ENCODE data around the gene FOXP3. TPM values are rescaled to one million over a fixed set of nuclear protein-coding genes. Genes with fewer than 3 reads are reported as not detected.

FOXP3 gene
- total and polyA plus RNA-seq, 2 of the 4 experiments (the other 2 are of a cell fraction), result 0.05 TPM; not detected in 1

- intact Hi-C loops (cut with micrococcal nuclease) (no loop called here), in situ Hi-C loops (cut with MboI; ENCODE audit: low sequenced_read_pairs) (no loop called here), dilution Hi-C loops (cut with HindIII; ENCODE audit: low sequenced_read_pairs, unreplicated experiment) (no loop called here)
- Histone ChIP-seq H3K14ac (replicated peaks; ENCODE audit: low read depth, low read length) (no peak overlapping the region), H3K9me3 (ENCODE audit: control insufficient read depth, insufficient read depth, low read length) (no peaks in the 10 kb centered on the region), H2AK5ac (ENCODE audit: low read depth, low read length) (no peak overlapping the region), H3K4ac (ENCODE audit: low read depth, low read length) (no peak overlapping the region), H3K9me1 (ENCODE audit: insufficient read depth, low read length) (no peaks in the 10 kb centered on the region), H3K4me1 (ENCODE audit: control insufficient read depth, insufficient read depth, low read length) (no peaks in the 10 kb centered on the region), H3K4me2 (ENCODE audit: low read depth, low read length) (no peak overlapping the region), H4K8ac (ENCODE audit: low read depth in 2 of 2, low read length in 2 of 2) (no peak overlapping the region), H3K4me3 (ENCODE audit: insufficient read depth, low read depth, low read length) (no peak overlapping the region), H4K5ac (ENCODE audit: low read depth, low read length) (no peak overlapping the region), H3K56ac (ENCODE audit: extremely low read depth, insufficient read depth, low read length) (no peak overlapping the region), H3K36me3 (ENCODE audit: control insufficient read depth, insufficient read depth, low read length) (no peaks in the 10 kb centered on the region), H2BK20ac (ENCODE audit: low read depth, low read length) (no peak overlapping the region), H4K20me1 (ENCODE audit: insufficient read depth, low read length) (no peaks in the 10 kb centered on the region), H2AFZ (replicated peaks; ENCODE audit: low read length, poor library complexity) (no peak overlapping the region), H3K18ac (ENCODE audit: low read depth, low read length) (no peak overlapping the region), H2AK9ac (replicated peaks; ENCODE audit: low read depth, low read length, poor library complexity) (no peak overlapping the region), H3K23ac (ENCODE audit: low read depth, low read length) (no peak overlapping the region), H3K79me1 (ENCODE audit: low read depth in 1 of 2, low read length in 2 of 2) (no peaks in the 10 kb centered on the region), H3K27me3 (ENCODE audit: control insufficient read depth, insufficient read depth, low read length) (peaks cover 13% of the 10 kb centered on the region), H2BK15ac (ENCODE audit: low read depth, low read length) (no peak overlapping the region), H3K9ac (ENCODE audit: low read depth, low read length) (no peak overlapping the region), H3K27ac (ENCODE audit: insufficient read depth, low read length) (no peak overlapping the region), H2BK5ac (ENCODE audit: low read depth, low read length, poor library complexity, severe bottlenecking) (no peak overlapping the region), H2BK120ac (ENCODE audit: low read depth, low read length) (no peak overlapping the region), H4K91ac (ENCODE audit: insufficient read depth, low read depth, low read length) (no peak overlapping the region)
- no peak for TF ChIP-seq USF2 (IDR thresholded peaks at IDR 0.05; ENCODE audit: low read depth, low read length)
- TF ChIP-seq MAFK (IDR thresholded peaks at IDR 0.05; ENCODE audit: low read depth, low read length), result no peak
- no peak for TF ChIP-seq NFE2L2 (IDR thresholded peaks at IDR 0.05; ENCODE audit: low read depth, low read length)
- no peak for TF ChIP-seq FOS (IDR thresholded peaks at IDR 0.05; ENCODE audit: low read depth, low read length)
- TF ChIP-seq RAD21 (IDR thresholded peaks at IDR 0.05; ENCODE audit: low read length), result no peak
- TF ChIP-seq MAZ (IDR thresholded peaks at IDR 0.05; ENCODE audit: borderline replicate concordance, low read depth, low read length), result no peak
- no peak for TF ChIP-seq CHD1 (IDR thresholded peaks at IDR 0.05; ENCODE audit: low read depth, low read length)
- no peak for TF ChIP-seq CEBPB (IDR thresholded peaks at IDR 0.05; ENCODE audit: low read depth, low read length)
- no peak for TF ChIP-seq POLR2A (IDR thresholded peaks at IDR 0.05; ENCODE audit: low read depth, low read length)
- TF ChIP-seq SMC3 (IDR thresholded peaks at IDR 0.05; ENCODE audit: low read depth, low read length), result no peak
- no peak for TF ChIP-seq BHLHE40 (IDR thresholded peaks at IDR 0.05; ENCODE audit: low read depth, low read length)
- TF ChIP-seq CTCF (conservative IDR thresholded peaks at IDR 0.05; ENCODE audit: low read depth, low read length), result no peak
- POLR2A ChIA-PET (ENCODE audit: unreplicated experiment), result no interaction called here
- CTCF ChIA-PET, result no interaction called here
- BruUV-seq (replicated peaks), result no TSS peak
- ATAC-seq (ENCODE audit: low read depth) (no peak), DNase-seq (no peak)
- WGBS, 2 experiments (ENCODE audit: extremely low coverage in 2 of 2, insufficient read length in 1 of 2), result no CpG with 5 or more reads among the region's 6 CpGs
These were observed 60.5 kb downstream of the FOXP3 start for GRCh38 chrX:49204017-49204416.
